Hematopoietic multipotent progenitor cell treated with erythropoietin and hydrocortisone succinate and interleukin-3 and kit ligand, for 4 days (in vitro differentiated cells): ENCODE data around the gene METTL22.

Experiments
- DNase-seq: peaks from one replicate; pipeline ENCODE4 v3.0.0-alpha.2; 2015

METTL22 gene

GRCh38 chr16:8697965-8698364, 76.5 kb downstream of the METTL22 start:
- no peak for DNase-seq
